Tibial nerve (tissue), 4 donors: ENCODE data around the gene P3H3. TPM values are rescaled to one million over a fixed set of nuclear protein-coding genes. Genes with fewer than 3 reads are reported as not detected.

Source experiments
- DNase-seq, 2 donors: peaks; one replicate each; pipeline ENCODE4 v3.0.0-alpha.2; 2019; ENCODE audit warnings: low spot score in 2 of 2
- H3K27ac ChIP-seq, 4 donors: fragments of 200-600 bp; sonication (generic) in 3 of 4; one replicate each; pipeline ENCODE4 v1.5.1; 2017 to 2019; ENCODE audit warnings: mild to moderate bottlenecking in 1 of 4
- H3K27me3 ChIP-seq, 2 donors: fragments of 200-600 bp; sonication (generic) in 1 of 2; one replicate each; pipeline versions ENCODE4 v1.5.1 to v1.6.0; 2017 to 2019
- H3K36me3 ChIP-seq, 3 donors: fragments of 200-600 bp; sonication (generic); one replicate each; pipeline ENCODE4 v1.5.1; 2018 to 2019
- H3K4me1 ChIP-seq, 4 donors: fragments of 200-600 bp; sonication (generic) in 3 of 4; one replicate each; pipeline ENCODE4 v1.5.1; 2017 to 2019
- H3K4me3 ChIP-seq, 4 donors: fragments of 200-600 bp; sonication (generic) in 3 of 4; one replicate each; pipeline ENCODE4 v1.5.1; 2017 to 2019; ENCODE audit warnings: mild to moderate bottlenecking in 1 of 4, moderate library complexity in 1 of 4
- H3K9me3 ChIP-seq, 4 donors: fragments of 200-600 bp; sonication (generic) in 3 of 4; one replicate each; pipeline ENCODE4 v1.5.1; 2017 to 2019
- CTCF ChIP-seq, 5 experiments: fragments of 200-600 bp in 3 of 5; fragments of 450-650 bp in 2 of 5; sonication (generic) in 3 of 5; IDR thresholded peaks; one replicate each; pipeline ENCODE4 v1.5.1; 2016 to 2019; ENCODE audit warnings: antibody characterized with exemption in 5 of 5, mild to moderate bottlenecking in 3 of 5, moderate library complexity in 2 of 5
- EP300 ChIP-seq, 2 donors: sonication (generic); formaldehyde crosslinking; IDR thresholded peaks; one replicate each; pipeline ENCODE4 v1.6.1; 2017; ENCODE audit warnings: antibody characterized with exemption in 2 of 2, mild to moderate bottlenecking in 1 of 2
- POLR2A ChIP-seq, 2 donors: fragments of 450-650 bp; IDR thresholded peaks; one replicate each; pipeline ENCODE4 v1.6.1; 2017; ENCODE audit warnings: antibody characterized with exemption in 2 of 2, mild to moderate bottlenecking in 2 of 2, moderate library complexity in 2 of 2
- WGBS, 2 donors: methylation state at CpG; one replicate each; pipeline ENCODE4 v1.1.5; 2018; 5-methylcytosine and 5-hydroxymethylcytosine counted together
- total RNA-seq, 4 donors: library from RNA; depleted of rRNA; stranded (reverse); fragments of >200 nt; gene quantifications; one replicate each; pipeline ENCODE4 v1.1.0, GENCODE V29; 2016

The P3H3 gene
- total RNA-seq, 4 donors from 2014 or later = 14.6 to 45.8 (median 36.4) TPM

GRCh38 chr12:6791931-6792520 lies 36.2 kb upstream of the P3H3 start:
- TF ChIP-seq POLR2A (IDR thresholded peaks at IDR 0.05) (no peak), EP300 (IDR thresholded peaks at IDR 0.05) (no peak), CTCF (IDR thresholded peaks at IDR 0.05) (no peak)
- H3K4me3 ChIP-seq = peak overlapping the region in 1 of 4 donors; percentile 35

GRCh38 chr12:6792522-6793201 lies 35.5 kb upstream of the P3H3 start:
- Histone ChIP-seq H3K36me3 (no peaks in the 10 kb centered on the region), H3K4me3 (peak overlapping the region in 1 of 4 donors; percentile 35), H3K27me3 (no peaks in the 10 kb centered on the region), H3K9me3 (no peaks in the 10 kb centered on the region), H3K27ac (peak overlapping the region in 1 of 4 donors; percentile 50), H3K4me1 (no peaks in the 10 kb centered on the region)
- TF ChIP-seq POLR2A (IDR thresholded peaks at IDR 0.05) (no peak), CTCF (IDR thresholded peaks at IDR 0.05) (no peak), EP300 (IDR thresholded peaks at IDR 0.05) (peak in 1 of 2 donors; percentile 9)
- no peak for DNase-seq
- WGBS, 2 donors = 21% methylated on average over 12 of the region's 12 CpGs

More at GRCh38 chr12:6791931-6792520, 36.2 kb upstream of the P3H3 start:
- Histone ChIP-seq H3K27ac (peak overlapping the region in 2 of 4 donors; percentile 19 to 50), H3K9me3 (no peaks in the 10 kb centered on the region), H3K4me1 (no peaks in the 10 kb centered on the region), H3K27me3 (no peaks in the 10 kb centered on the region), H3K36me3 (no peaks in the 10 kb centered on the region)
- DNase-seq = no peak
- WGBS, 2 donors = 70 to 79% methylated on average over 13 of the region's 13 CpGs

- H3K27me3 ChIP-seq = no peaks in the 10 kb centered on the region
These were observed 33.1 kb upstream of the P3H3 start for GRCh38 chr12:6795088-6795487.

GRCh38 chr12:6796576-6796975 lies 31.6 kb upstream of the P3H3 start:
- 91 to 95% methylated on average over 4 of the region's 4 CpGs for WGBS, 2 donors
- TF ChIP-seq EP300 (IDR thresholded peaks at IDR 0.05) (no peak), POLR2A (IDR thresholded peaks at IDR 0.05) (no peak), CTCF (IDR thresholded peaks at IDR 0.05) (no peak)

More at GRCh38 chr12:6795088-6795487, 33.1 kb upstream of the P3H3 start:
- Histone ChIP-seq H3K4me3 (no peak overlapping the region), H3K4me1 (no peaks in the 10 kb centered on the region), H3K9me3 (no peaks in the 10 kb centered on the region), H3K36me3 (no peaks in the 10 kb centered on the region), H3K27ac (no peak overlapping the region)
- DNase-seq = no peak
- whole genome bisulfite sequencing, 2 donors = 80 to 90% methylated on average over 2 of the region's 2 CpGs
- TF ChIP-seq CTCF (IDR thresholded peaks at IDR 0.05) = no peak
- TF ChIP-seq POLR2A (IDR thresholded peaks at IDR 0.05) = no peak
- TF ChIP-seq EP300 (IDR thresholded peaks at IDR 0.05) = no peak

GRCh38 chr12:6799147-6799546 lies 29.1 kb upstream of the P3H3 start:
- TF ChIP-seq CTCF (IDR thresholded peaks at IDR 0.05) (no peak), EP300 (IDR thresholded peaks at IDR 0.05) (no peak), POLR2A (IDR thresholded peaks at IDR 0.05) (no peak)
- no peak overlapping the region for H3K4me3 ChIP-seq
- H3K36me3 ChIP-seq = no peaks in the 10 kb centered on the region
- H3K27me3 ChIP-seq = no peaks in the 10 kb centered on the region
- no peaks in the 10 kb centered on the region for H3K9me3 ChIP-seq
- WGBS, 2 donors = 90 to 92% methylated on average over 5 of the region's 5 CpGs
- no peak overlapping the region for H3K27ac ChIP-seq
- no peak for DNase-seq
- H3K4me1 ChIP-seq = no peaks in the 10 kb centered on the region

More at GRCh38 chr12:6796576-6796975, 31.6 kb upstream of the P3H3 start:
- Histone ChIP-seq H3K9me3 (no peaks in the 10 kb centered on the region), H3K27ac (no peak overlapping the region), H3K36me3 (no peaks in the 10 kb centered on the region), H3K4me1 (no peaks in the 10 kb centered on the region), H3K27me3 (no peaks in the 10 kb centered on the region), H3K4me3 (no peak overlapping the region)
- no peak for DNase-seq
